Lung (tissue), 12 donors: ENCODE data around the gene AKR1C4. TPM values are rescaled to one million over a fixed set of nuclear protein-coding genes. Genes with fewer than 3 reads are reported as not detected.

ENCODE experiments used
- ATAC-seq: fragments of 200-7000 bp; cut with Tn5 transposase; one replicate; pipeline ENCODE4 v1.9.1; 2020; ENCODE audit warnings: moderate number of reproducible peaks; ENCODE audit not compliant: insufficient read depth, low FRiP score
- DNase-seq, 3 donors: peaks; one replicate each; pipeline ENCODE4 v3.0.0-alpha.2; 2013 to 2017
- H3K27ac ChIP-seq, 2 donors: one replicate each; pipeline ENCODE4 v1.5.1; 2013; ENCODE audit warnings: mild to moderate bottlenecking in 2 of 2, moderate library complexity in 2 of 2, control low read depth in 1 of 2, inconsistent platforms in 1 of 2, low read depth in 1 of 2, low read length in 1 of 2
- H3K27me3 ChIP-seq, 3 donors: one replicate each; pipeline ENCODE4 v1.5.1; 2013; ENCODE audit warnings: low read length in 2 of 3; ENCODE audit not compliant: control insufficient read depth in 3 of 3, insufficient read depth in 3 of 3
- H3K36me3 ChIP-seq, 4 donors: one replicate each; pipeline ENCODE4 v1.5.1; 2013; ENCODE audit warnings: low read length in 4 of 4, mild to moderate bottlenecking in 1 of 4, moderate library complexity in 1 of 4; ENCODE audit not compliant: control insufficient read depth in 4 of 4, insufficient read depth in 4 of 4
- H3K4me1 ChIP-seq, 5 donors: one replicate each; pipeline ENCODE4 v1.5.1; 2013; ENCODE audit warnings: low read length in 5 of 5, mild to moderate bottlenecking in 2 of 5, moderate library complexity in 1 of 5; ENCODE audit not compliant: control insufficient read depth in 5 of 5, insufficient read depth in 5 of 5
- H3K4me3 ChIP-seq: one replicate; pipeline ENCODE4 v1.5.1; 2013; ENCODE audit warnings: mild to moderate bottlenecking, control low read depth, moderate library complexity
- H3K9ac ChIP-seq, 2 donors: one replicate each; pipeline ENCODE4 v1.5.1; 2013; ENCODE audit warnings: low read length in 2 of 2, control low read depth in 1 of 2; ENCODE audit not compliant: insufficient read depth in 1 of 2
- H3K9me3 ChIP-seq, 4 donors: one replicate each; pipeline ENCODE4 v1.5.1; 2013; ENCODE audit warnings: low read length in 3 of 4, mild to moderate bottlenecking in 1 of 4, moderate library complexity in 1 of 4; ENCODE audit not compliant: control insufficient read depth in 4 of 4, insufficient read depth in 3 of 4
- CTCF ChIP-seq: IDR thresholded peaks from 2 replicates; pipeline ENCODE4 v1.5.1; 2012; ENCODE audit warnings: mild to moderate bottlenecking; ENCODE audit errors: control extremely low read depth, extremely low read depth
- WGBS, 2 donors: extraction: QIAGEN DNeasy Blood & Tissue Kit; methylation state at CpG; one replicate each; pipeline ENCODE4 v1.1.7; 2013; 5-methylcytosine and 5-hydroxymethylcytosine counted together
- polyA plus RNA-seq, 2 donors: library from polyadenylated mRNA; stranded (reverse); fragments of 200-250 nt; gene quantifications; one replicate each; pipeline ENCODE4 v1.2.1, GENCODE V29; 2013
- total RNA-seq, 2 donors: library from RNA; depleted of rRNA in 1 of 2; stranded (reverse); fragments of >200 nt in 1 of 2; gene quantifications; one replicate each; pipeline ENCODE4 v1.2.1, GENCODE V29; 2014 to 2021
- donor health status: control.
- donor health status: control.
- donor health status: Bipolar disorder and iron deficiency.
- donor health status: healthy.
- donor health status: DM: yes; HTN: yes; CAD: no.

AKR1C4 gene
- total and polyA plus RNA-seq, 4 donors, result 0.02 TPM; not detected in 3

- Histone ChIP-seq H3K9me3 (peaks cover 0 to 7% (median 0%) of the 10 kb centered on the region in 4 donors), H3K9ac (no peak overlapping the region), H3K27ac (no peak overlapping the region), H3K4me3 (no peak overlapping the region), H3K4me1 (no peaks in the 10 kb centered on the region), H3K36me3 (no peaks in the 10 kb centered on the region), H3K27me3 (no peaks in the 10 kb centered on the region)
- DNase-seq, result no peak
- no peak for TF ChIP-seq CTCF
- WGBS, 2 donors, result 79 to 90% methylated on average over 6 of the region's 6 CpGs
- no peak for ATAC-seq
Measured at GRCh38 chr10:5259132-5259951, 62.7 kb downstream of the AKR1C4 start.

- Histone ChIP-seq H3K27me3 (no peaks in the 10 kb centered on the region), H3K36me3 (no peaks in the 10 kb centered on the region), H3K27ac (no peak overlapping the region), H3K9me3 (peaks cover 0 to 7% (median 0%) of the 10 kb centered on the region in 4 donors), H3K9ac (no peak overlapping the region), H3K4me3 (no peak overlapping the region), H3K4me1 (no peaks in the 10 kb centered on the region)
- no peak for DNase-seq
- 84 to 96% methylated on average over 5 of the region's 5 CpGs for WGBS, 2 donors
- no peak for ATAC-seq
- TF ChIP-seq CTCF, result no peak
Measured at GRCh38 chr10:5259952-5260578, 63.4 kb downstream of the AKR1C4 start.

DNA sequence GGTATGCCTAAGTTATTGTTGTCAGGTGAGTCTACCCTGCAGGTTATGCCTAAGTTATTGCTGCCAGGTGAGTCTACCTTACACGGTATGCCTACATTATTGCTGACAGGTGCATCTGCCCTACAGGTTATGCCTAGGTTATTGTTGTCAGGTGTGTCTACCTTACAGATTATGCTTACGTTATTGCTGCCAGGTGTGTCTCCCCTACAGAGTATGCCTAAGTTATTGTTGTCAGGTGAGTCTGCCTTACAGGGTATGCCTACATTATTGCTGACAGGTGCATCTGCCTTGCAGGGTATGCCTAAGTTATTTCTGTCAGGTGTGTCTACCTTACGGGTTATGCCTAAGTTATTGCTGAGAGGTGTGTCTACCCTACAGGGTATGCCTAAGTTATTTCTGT is 64.2 kb downstream of the AKR1C4 start:
- Histone ChIP-seq H3K27ac (no peak overlapping the region), H3K36me3 (no peaks in the 10 kb centered on the region), H3K4me1 (no peaks in the 10 kb centered on the region), H3K9ac (no peak overlapping the region), H3K27me3 (no peaks in the 10 kb centered on the region), H3K9me3 (peaks cover 0 to 7% (median under 1%) of the 10 kb centered on the region in 4 donors), H3K4me3 (no peak overlapping the region)
- ATAC-seq (no peak), DNase-seq (no peak)
- no peak for TF ChIP-seq CTCF
- WGBS, 2 donors, result 92 to 96% methylated on average over 3 of the region's 3 CpGs
